Neural progenitor cell (in vitro differentiated cells): ENCODE results near the gene ACE2. TPM values are rescaled to one million over a fixed set of nuclear protein-coding genes. Genes with fewer than 3 reads are reported as not detected.

Experiments
- DNase-seq: peaks from one replicate; pipeline ENCODE4 v3.0.0-alpha.2; 2016; ENCODE audit warnings: low spot score
- H2AFZ ChIP-seq: fragments of 200-600 bp; sonication (generic); replicated peaks from 2 replicates; pipeline ENCODE4 v1.6.1; 2016; ENCODE audit warnings: antibody characterized with exemption
- H3F3A ChIP-seq: fragments of 200-600 bp; sonication (generic); 2 replicates; pipeline ENCODE4 v1.6.1; 2016; ENCODE audit warnings: antibody characterized with exemption, low read depth
- H3K27ac ChIP-seq: fragments of 200-600 bp; sonication (generic); 2 replicates; pipeline ENCODE4 v1.5.1; 2016; ENCODE audit warnings: mild to moderate bottlenecking
- H3K27me3 ChIP-seq: fragments of 200-600 bp; sonication (generic); 2 replicates; pipeline ENCODE4 v1.6.1; 2016; ENCODE audit warnings: mild to moderate bottlenecking, moderate library complexity
- H3K36me3 ChIP-seq: fragments of 200-600 bp; sonication (generic); 2 replicates; pipeline ENCODE4 v1.5.1; 2016
- H3K4me1 ChIP-seq: fragments of 200-600 bp; sonication (generic); 2 replicates; pipeline ENCODE4 v1.6.1; 2016; ENCODE audit warnings: mixed run types
- H3K4me2 ChIP-seq: fragments of 200-600 bp; sonication (generic); 2 replicates; pipeline ENCODE4 v1.6.1; 2016
- H3K4me3 ChIP-seq: fragments of 200-600 bp; sonication (generic); 2 replicates; pipeline ENCODE4 v1.5.1; 2016
- H3K79me2 ChIP-seq: fragments of 200-600 bp; sonication (generic); 2 replicates; pipeline ENCODE4 v1.6.1; 2016; ENCODE audit warnings: low read depth
- H3K9ac ChIP-seq: fragments of 200-600 bp; sonication (generic); 2 replicates; pipeline ENCODE4 v1.6.1; 2016
- H3K9me3 ChIP-seq: fragments of 200-600 bp; sonication (generic); 2 replicates; pipeline ENCODE4 v1.5.1; 2016; ENCODE audit warnings: low read depth
- H4K20me1 ChIP-seq: fragments of 200-600 bp; sonication (generic); 2 replicates; pipeline ENCODE4 v1.6.1; 2016; ENCODE audit warnings: low read depth
- H3K27ac Mint-ChIP-seq: 3 replicates; pipeline ENCODE4 v1.8.0; 2021; ENCODE audit warnings: mixed read lengths
- H3K27me3 Mint-ChIP-seq: 2 replicates; pipeline ENCODE4 v1.8.0; 2022; ENCODE audit warnings: low read depth, mild to moderate bottlenecking, inconsistent platforms, moderate library complexity, mixed read lengths; ENCODE audit not compliant: insufficient read depth
- H3K36me3 Mint-ChIP-seq: 3 replicates; pipeline ENCODE4 v1.8.0; 2021; ENCODE audit warnings: mixed read lengths
- H3K4me1 Mint-ChIP-seq: 3 replicates; pipeline ENCODE4 v1.8.0; 2021; ENCODE audit warnings: mixed read lengths
- H3K4me3 Mint-ChIP-seq: 3 replicates; pipeline ENCODE4 v1.8.0; 2021; ENCODE audit warnings: mild to moderate bottlenecking, moderate library complexity, mixed read lengths
- H3K9me3 Mint-ChIP-seq: 3 replicates; pipeline ENCODE4 v1.8.0; 2020; ENCODE audit warnings: mixed read lengths
- CTCF ChIP-seq: fragments of 200-600 bp; sonication (generic); IDR thresholded peaks from 2 replicates; pipeline ENCODE4 v1.5.1; 2017; ENCODE audit warnings: antibody characterized with exemption, mild to moderate bottlenecking
- EZH2 ChIP-seq: fragments of 200-600 bp; sonication (generic); IDR thresholded peaks from 2 replicates; pipeline ENCODE4 v1.6.1; 2017; ENCODE audit warnings: antibody characterized with exemption, mild to moderate bottlenecking, moderate library complexity
- EZH2phosphoT487 ChIP-seq: fragments of 200-600 bp; sonication (generic); IDR thresholded peaks from 2 replicates; pipeline ENCODE4 v1.6.1; 2017; ENCODE audit warnings: antibody characterized with exemption
- total RNA-seq: library from RNA; depleted of rRNA; stranded (reverse); fragments of >200 nt; gene quantifications from 2 replicates; pipeline ENCODE4 v1.2.3, GENCODE V29; 2015; ENCODE audit warnings: low replicate concordance

Gene ACE2
- total RNA-seq, 1 donor from 2014 or later, result 0.17 TPM

- peaks cover 14% of the 10 kb centered on the region for H3F3A ChIP-seq
- Mint-ChIP-seq H3K4me1 (peaks cover 4% of the 10 kb centered on the region), H3K4me3 (no peak overlapping the region), H3K27me3 (no peaks in the 10 kb centered on the region), H3K36me3 (no peaks in the 10 kb centered on the region), H3K27ac (peak overlapping the region; percentile 2), H3K9me3 (no peaks in the 10 kb centered on the region)
- TF ChIP-seq CTCF (no peak), EZH2 (no peak), EZH2phosphoT487 (no peak)
- H3K79me2 ChIP-seq, result no peaks in the 10 kb centered on the region
- DNase-seq, result peak; percentile 11
- no peak overlapping the region for H2AFZ ChIP-seq
- H3K36me3 ChIP-seq, result no peaks in the 10 kb centered on the region
- peaks cover 26% of the 10 kb centered on the region for H3K4me1 ChIP-seq
- H3K4me2 ChIP-seq, result peak overlapping the region; percentile 44
- H3K4me3 ChIP-seq, result no peak overlapping the region
- no peaks in the 10 kb centered on the region for H3K27me3 ChIP-seq
- no peak overlapping the region for H3K9ac ChIP-seq
- H4K20me1 ChIP-seq, result no peaks in the 10 kb centered on the region
- peak overlapping the region; percentile 41 for H3K27ac ChIP-seq
- no peaks in the 10 kb centered on the region for H3K9me3 ChIP-seq
Observed at GRCh38 chrX:15579778-15580747, 20.7 kb downstream of the ACE2 start.

- Mint-ChIP-seq H3K9me3 (no peaks in the 10 kb centered on the region), H3K27ac (no peak overlapping the region), H3K27me3 (peaks cover 4% of the 10 kb centered on the region), H3K36me3 (no peaks in the 10 kb centered on the region), H3K4me1 (peaks cover 8% of the 10 kb centered on the region), H3K4me3 (no peak overlapping the region)
- no peak overlapping the region for H3K4me3 ChIP-seq
- H4K20me1 ChIP-seq, result no peaks in the 10 kb centered on the region
- no peaks in the 10 kb centered on the region for H3K79me2 ChIP-seq
- peak overlapping the region; percentile 59 for H3K4me2 ChIP-seq
- no peaks in the 10 kb centered on the region for H3K9me3 ChIP-seq
- H3K36me3 ChIP-seq, result no peaks in the 10 kb centered on the region
- H2AFZ ChIP-seq, result no peak overlapping the region
- H3K4me1 ChIP-seq, result peaks cover 32% of the 10 kb centered on the region
- no peak overlapping the region for H3K27ac ChIP-seq
- DNase-seq, result peak; percentile 55
- no peak overlapping the region for H3K9ac ChIP-seq
- no peaks in the 10 kb centered on the region for H3K27me3 ChIP-seq
- peaks cover 13% of the 10 kb centered on the region for H3F3A ChIP-seq
- no peak for TF ChIP-seq EZH2
- TF ChIP-seq EZH2phosphoT487, result no peak
- TF ChIP-seq CTCF, result no peak
Observed at GRCh38 chrX:15576019-15576418, 24.7 kb downstream of the ACE2 start.

- Histone ChIP-seq H3K4me3 (no peak overlapping the region), H4K20me1 (no peaks in the 10 kb centered on the region), H3K36me3 (no peaks in the 10 kb centered on the region), H3K79me2 (no peaks in the 10 kb centered on the region), H3K9me3 (no peaks in the 10 kb centered on the region), H3K9ac (no peak overlapping the region), H3K27ac (no peak overlapping the region), H2AFZ (no peak overlapping the region), H3K4me1 (peaks cover 28% of the 10 kb centered on the region), H3F3A (no peaks in the 10 kb centered on the region), H3K4me2 (no peak overlapping the region), H3K27me3 (no peaks in the 10 kb centered on the region)
- Mint-ChIP-seq H3K36me3 (no peaks in the 10 kb centered on the region), H3K4me3 (peak overlapping the region; percentile 34), H3K9me3 (no peaks in the 10 kb centered on the region), H3K27me3 (peaks cover 4% of the 10 kb centered on the region), H3K4me1 (peaks cover 4% of the 10 kb centered on the region), H3K27ac (no peak overlapping the region)
- TF ChIP-seq EZH2phosphoT487 (no peak), EZH2 (no peak), CTCF (no peak)
- no peak for DNase-seq
Observed at GRCh38 chrX:15574017-15574416, 26.7 kb downstream of the ACE2 start.
